Kidney epithelial cell (primary cell): ENCODE measurements around the gene PTGFR. TPM values are rescaled to one million over a fixed set of nuclear protein-coding genes. Genes with fewer than 3 reads are reported as not detected.
A peak's percentile ranks its signal among the peaks of the same experiment; 100 is the strongest.

Experiments
- DNase-seq: peaks from one replicate; pipeline ENCODE4 v3.0.0-alpha.2; 2010; ENCODE audit warnings: low read depth
- H3K27me3 ChIP-seq: 2 replicates; pipeline ENCODE4 v1.6.0; 2011; ENCODE audit warnings: low read length; ENCODE audit not compliant: control insufficient read depth, insufficient read depth
- H3K36me3 ChIP-seq: 2 replicates; pipeline ENCODE4 v1.5.1; 2011; ENCODE audit warnings: low read length; ENCODE audit not compliant: control insufficient read depth, insufficient read depth
- H3K4me3 ChIP-seq: 2 replicates; pipeline ENCODE4 v1.5.1; 2011; ENCODE audit warnings: low read depth, mild to moderate bottlenecking, control low read depth, low read length
- CTCF ChIP-seq: IDR thresholded peaks from 2 replicates; pipeline ENCODE4 v1.5.1; 2011; ENCODE audit warnings: mild to moderate bottlenecking, moderate library complexity, low read length, control low read depth, inconsistent platforms; ENCODE audit not compliant: insufficient read depth, poor library complexity, severe bottlenecking
- total RNA-seq: library from RNA; depleted of rRNA; stranded (reverse); fragments of >200 nt; gene quantifications from 2 replicates; pipeline ENCODE4 v1.2.3, GENCODE V29; 2015

PTGFR gene
- 0.21 and 0.38 TPM in 2 replicates for total RNA-seq

- TF ChIP-seq CTCF, result no peak
- peak within 1 kb of the TSS; percentile 45 for H3K4me3 ChIP-seq
- DNase-seq, result no peak
Measured at GRCh38 chr1:78490861-78491450, at the start of gene PTGFR. Gene PTGFR, plus strand, starts transcription at chr1:78490974. Its CDS starts 1,770 bp downstream, at chr1:78492744.

GRCh38 chr1:78441921-78442320, 48.9 kb upstream of the PTGFR start:
- no peaks in the 10 kb centered on the region for H3K36me3 ChIP-seq
- no peak overlapping the region for H3K4me3 ChIP-seq
- H3K27me3 ChIP-seq, result no peaks in the 10 kb centered on the region
- no peak for DNase-seq
- no peak for TF ChIP-seq CTCF

More at GRCh38 chr1:78490861-78491450, at the start of gene PTGFR:
- Histone ChIP-seq H3K27me3 (no peaks in the 10 kb centered on the region), H3K36me3 (no peaks in the 10 kb centered on the region)

GRCh38 chr1:78447086-78447485, 43.7 kb upstream of the PTGFR start:
- H3K27me3 ChIP-seq, result no peaks in the 10 kb centered on the region
- TF ChIP-seq CTCF, result no peak
- H3K36me3 ChIP-seq, result no peaks in the 10 kb centered on the region
- no peak overlapping the region for H3K4me3 ChIP-seq
- DNase-seq, result no peak

- no peak for DNase-seq
- no peak overlapping the region for H3K4me3 ChIP-seq
- H3K27me3 ChIP-seq, result no peaks in the 10 kb centered on the region
- H3K36me3 ChIP-seq, result no peaks in the 10 kb centered on the region
- no peak for TF ChIP-seq CTCF
Measured at GRCh38 chr1:78464449-78464891, 26.3 kb upstream of the PTGFR start.

- H3K27me3 ChIP-seq, result no peaks in the 10 kb centered on the region
- no peak overlapping the region for H3K4me3 ChIP-seq
- no peak for TF ChIP-seq CTCF
- H3K36me3 ChIP-seq, result no peaks in the 10 kb centered on the region
- no peak for DNase-seq
Measured at GRCh38 chr1:78465143-78465542, 25.6 kb upstream of the PTGFR start.

GRCh38 chr1:78468521-78468920, 22.3 kb upstream of the PTGFR start:
- no peak for DNase-seq
- no peak overlapping the region for H3K4me3 ChIP-seq
- H3K27me3 ChIP-seq, result no peaks in the 10 kb centered on the region
- no peaks in the 10 kb centered on the region for H3K36me3 ChIP-seq
- TF ChIP-seq CTCF, result no peak
